ENCODE measurements around the gene EXPH5. TPM values are rescaled to one million over a fixed set of nuclear protein-coding genes. Genes with fewer than 3 reads are reported as not detected.

The EXPH5 gene
- total and polyA plus RNA-seq, 9 of the 15 experiments (the other 6 are each of a cell fraction or from before 2014, with no cell fraction given), result 1.3 to 8.5 (median 4.8) TPM

- H2AFZ ChIP-seq (ENCODE audit: low read depth, low read length), result peak overlapping the region; percentile 73; the same call in 1 of the 2 replicates
- ChIA-PET POLR2A (interaction anchor here (0.6 to 1.1 kb wide), 4 partner anchors 19 to 261 kb away, joined by 3 to 6 read pairs (median 4); no protein-coding TSS in a partner anchor), CTCF (ENCODE audit: low intra/inter-chr PET ratio) (no interaction called here)
- FAIRE-seq (no peak), DNase-seq (ENCODE audit: extremely low read depth in 1 of 4, low spot score in 3 of 4) (no peak), ATAC-seq (no peak)
- BruUV-seq (replicated peaks), result no TSS peak
- 0 out of 4 replicates have a peak overlapping the region, but pooled peaks of 1 of the 2 experiments have one; percentile 36 for H3K9ac ChIP-seq (ENCODE audit: insufficient read depth in 1 of 2, low read depth in 2 of 2, low read length in 2 of 2)
- peaks cover 20% of the 10 kb centered on the region for H3K79me2 ChIP-seq (ENCODE audit: control insufficient read depth, insufficient read depth, low read length)
- in situ Hi-C loops (cut with MboI) (no loop called here), intact Hi-C loops (cut with micrococcal nuclease) (no loop called here)
- H3K36me3 ChIP-seq (ENCODE audit: control insufficient read depth, insufficient read depth, low read length), result peaks cover 2% of the 10 kb centered on the region; the same call in 1 of the 3 replicates
- H4K20me1 ChIP-seq (replicated peaks; ENCODE audit: control insufficient read depth, insufficient read depth, low read length), result no peaks in the 10 kb centered on the region
- H3K27me3 ChIP-seq (ENCODE audit: control insufficient read depth in 2 of 2, insufficient read depth in 2 of 2, low read length in 2 of 2), result no peaks in the 10 kb centered on the region
- no peaks in the 10 kb centered on the region for H3K9me1 ChIP-seq (ENCODE audit: control insufficient read depth, insufficient read depth, low read length)
- no peak overlapping the region for H3K4me3 ChIP-seq
- 56% methylated on average over 4 of the region's 4 CpGs for WGBS (ENCODE audit: insufficient coverage, low coverage, missing lambda C conversion rate)
- H3K9me3 ChIP-seq (replicated peaks; ENCODE audit: control insufficient read depth, insufficient read depth, low read depth, low read length), result no peaks in the 10 kb centered on the region
- peaks cover 17 to 33% of the 10 kb centered on the region in 2 experiments for H3K4me1 ChIP-seq (replicated peaks in 1 of 2; ENCODE audit: control insufficient read depth in 2 of 2, insufficient read depth in 2 of 2, low read length in 2 of 2)
- TF ChIP-seq KDM1A (IDR thresholded peaks at IDR 0.05) (no peak), RBM22 (IDR thresholded peaks at IDR 0.05; ENCODE audit: low read depth, low read length, poor library complexity, severe bottlenecking) (no peak)
- H3K27ac ChIP-seq (ENCODE audit: extremely low read depth, low read depth, low read length), result no peak overlapping the region; the same call in 2 of the 3 replicates
- H3K4me2 ChIP-seq (ENCODE audit: insufficient read depth, low read length), result peak overlapping the region; percentile 68; the same call in 1 of the 2 replicates
Observed at GRCh38 chr11:108500169-108500568, 93.4 kb downstream of the EXPH5 start.

- H3K4me3 ChIP-seq, result no peak overlapping the region
- H3K4me1 ChIP-seq (replicated peaks in 1 of 2; ENCODE audit: control insufficient read depth in 2 of 2, insufficient read depth in 2 of 2, low read length in 2 of 2), result peaks cover 17 to 37% of the 10 kb centered on the region in 2 experiments
- H3K36me3 ChIP-seq (ENCODE audit: control insufficient read depth, insufficient read depth, low read length), result peaks cover 2% of the 10 kb centered on the region; the same call in 1 of the 3 replicates
- ChIA-PET POLR2A (interaction anchor here (0.9 to 1.5 kb wide), 2 partner anchors 8 to 27 kb away, joined by 4 read pairs; no protein-coding TSS in a partner anchor), CTCF (ENCODE audit: low intra/inter-chr PET ratio) (no interaction called here)
- no peak for FAIRE-seq
- peak overlapping the region; percentile 88 for H2AFZ ChIP-seq (ENCODE audit: low read depth, low read length)
- no TSS peak for BruUV-seq (replicated peaks)
- H3K4me2 ChIP-seq (ENCODE audit: insufficient read depth, low read length), result peak overlapping the region; percentile 88
- ATAC-seq, result no peak
- no peaks in the 10 kb centered on the region for H3K9me1 ChIP-seq (ENCODE audit: control insufficient read depth, insufficient read depth, low read length)
- DNase-seq (ENCODE audit: extremely low read depth in 1 of 4, low spot score in 3 of 4), result peak in 1 of 4 experiments; percentile 14
- TF ChIP-seq SAP30 (IDR thresholded peaks at IDR 0.05; ENCODE audit: borderline replicate concordance, insufficient read depth, low read depth, low read length, poor library complexity, severe bottlenecking) (no peak), HDAC1 (IDR thresholded peaks at IDR 0.05) (0 out of 4 replicates have a peak, but pooled peaks of 1 of the 2 experiments have one; percentile 5)
- H3K79me2 ChIP-seq (ENCODE audit: control insufficient read depth, insufficient read depth, low read length), result peaks cover 32% of the 10 kb centered on the region
- in situ Hi-C loops (cut with MboI) (no loop called here), intact Hi-C loops (cut with micrococcal nuclease) (loop anchor here (5.0 to 10.0 kb wide), 4 partner anchors 53 to 374 kb away; partner anchors contain the start of genes ACAT1 and EXPH5)
- H3K9me3 ChIP-seq (replicated peaks; ENCODE audit: control insufficient read depth, insufficient read depth, low read depth, low read length), result no peaks in the 10 kb centered on the region
- 82% methylated on average over 25 of the region's 29 CpGs for WGBS (ENCODE audit: insufficient coverage, low coverage, missing lambda C conversion rate)
- peak overlapping the region; percentile 88 to 98 for H3K9ac ChIP-seq (ENCODE audit: insufficient read depth in 1 of 2, low read depth in 2 of 2, low read length in 2 of 2)
- H4K20me1 ChIP-seq (replicated peaks; ENCODE audit: control insufficient read depth, insufficient read depth, low read length), result no peaks in the 10 kb centered on the region
- H3K27ac ChIP-seq (ENCODE audit: extremely low read depth, low read depth, low read length), result peak overlapping the region; percentile 97
- H3K27me3 ChIP-seq (ENCODE audit: control insufficient read depth in 2 of 2, insufficient read depth in 2 of 2, low read length in 2 of 2), result no peaks in the 10 kb centered on the region
Observed at GRCh38 chr11:108498816-108499408, 94.7 kb downstream of the EXPH5 start.
